Measurements from ENCODE around the gene CREBRF. TPM values are rescaled to one million over a fixed set of nuclear protein-coding genes. Genes with fewer than 3 reads are reported as not detected.

The CREBRF gene
- total and polyA plus RNA-seq, 9 of the 15 experiments (the other 6 are each of a cell fraction or from before 2014, with no cell fraction given) = 1.1 to 4.9 (median 2.9) TPM

DNA sequence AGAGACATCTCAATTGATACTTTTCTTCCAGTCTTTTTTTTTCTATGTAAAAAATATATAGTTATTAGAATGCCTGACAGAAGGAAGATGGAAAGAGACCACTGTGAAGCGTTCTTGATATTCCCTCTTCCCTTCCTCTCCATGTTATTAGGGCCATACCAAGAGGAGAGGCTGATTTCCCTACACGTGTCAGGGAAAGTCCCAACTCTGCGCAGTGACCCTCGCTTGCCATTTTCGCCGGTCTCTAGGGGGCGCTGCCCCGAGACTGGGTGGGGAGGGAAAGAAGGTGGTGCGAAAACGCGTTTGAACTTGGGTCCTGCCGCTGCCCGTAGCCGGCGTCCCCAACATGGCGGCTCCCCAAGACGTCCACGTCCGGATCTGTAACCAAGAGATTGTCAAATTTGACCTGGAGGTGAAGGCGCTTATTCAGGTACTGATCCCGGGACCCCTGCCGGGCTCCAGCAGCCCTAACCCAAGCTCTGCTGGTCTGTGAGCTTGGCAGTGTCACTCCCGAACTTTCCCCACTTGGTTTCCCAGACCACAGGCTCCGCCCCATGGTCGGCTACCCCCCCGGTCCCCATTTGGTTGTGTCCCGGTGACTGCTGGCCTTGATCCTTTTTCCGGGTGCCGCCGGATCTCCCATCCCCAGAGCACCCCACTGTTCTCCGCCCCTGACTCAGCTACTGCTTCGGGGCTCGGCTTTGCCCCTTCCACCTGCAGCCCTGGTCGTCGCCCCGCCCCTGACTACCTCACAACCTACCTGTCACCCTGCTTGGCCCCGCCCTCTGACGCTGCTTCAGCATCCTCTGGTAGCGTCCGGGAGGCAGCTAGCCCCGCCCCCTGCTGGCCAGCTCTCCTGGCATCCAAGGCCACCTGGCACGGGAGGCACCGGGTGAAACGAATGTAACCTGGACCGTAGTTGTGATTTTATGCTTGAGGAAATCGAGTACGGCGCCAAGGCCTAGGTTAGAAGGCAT is 88.3 kb downstream of the CREBRF start, which contains the start of gene BNIP1 (continued):
- TF ChIP-seq, protein P1, sequence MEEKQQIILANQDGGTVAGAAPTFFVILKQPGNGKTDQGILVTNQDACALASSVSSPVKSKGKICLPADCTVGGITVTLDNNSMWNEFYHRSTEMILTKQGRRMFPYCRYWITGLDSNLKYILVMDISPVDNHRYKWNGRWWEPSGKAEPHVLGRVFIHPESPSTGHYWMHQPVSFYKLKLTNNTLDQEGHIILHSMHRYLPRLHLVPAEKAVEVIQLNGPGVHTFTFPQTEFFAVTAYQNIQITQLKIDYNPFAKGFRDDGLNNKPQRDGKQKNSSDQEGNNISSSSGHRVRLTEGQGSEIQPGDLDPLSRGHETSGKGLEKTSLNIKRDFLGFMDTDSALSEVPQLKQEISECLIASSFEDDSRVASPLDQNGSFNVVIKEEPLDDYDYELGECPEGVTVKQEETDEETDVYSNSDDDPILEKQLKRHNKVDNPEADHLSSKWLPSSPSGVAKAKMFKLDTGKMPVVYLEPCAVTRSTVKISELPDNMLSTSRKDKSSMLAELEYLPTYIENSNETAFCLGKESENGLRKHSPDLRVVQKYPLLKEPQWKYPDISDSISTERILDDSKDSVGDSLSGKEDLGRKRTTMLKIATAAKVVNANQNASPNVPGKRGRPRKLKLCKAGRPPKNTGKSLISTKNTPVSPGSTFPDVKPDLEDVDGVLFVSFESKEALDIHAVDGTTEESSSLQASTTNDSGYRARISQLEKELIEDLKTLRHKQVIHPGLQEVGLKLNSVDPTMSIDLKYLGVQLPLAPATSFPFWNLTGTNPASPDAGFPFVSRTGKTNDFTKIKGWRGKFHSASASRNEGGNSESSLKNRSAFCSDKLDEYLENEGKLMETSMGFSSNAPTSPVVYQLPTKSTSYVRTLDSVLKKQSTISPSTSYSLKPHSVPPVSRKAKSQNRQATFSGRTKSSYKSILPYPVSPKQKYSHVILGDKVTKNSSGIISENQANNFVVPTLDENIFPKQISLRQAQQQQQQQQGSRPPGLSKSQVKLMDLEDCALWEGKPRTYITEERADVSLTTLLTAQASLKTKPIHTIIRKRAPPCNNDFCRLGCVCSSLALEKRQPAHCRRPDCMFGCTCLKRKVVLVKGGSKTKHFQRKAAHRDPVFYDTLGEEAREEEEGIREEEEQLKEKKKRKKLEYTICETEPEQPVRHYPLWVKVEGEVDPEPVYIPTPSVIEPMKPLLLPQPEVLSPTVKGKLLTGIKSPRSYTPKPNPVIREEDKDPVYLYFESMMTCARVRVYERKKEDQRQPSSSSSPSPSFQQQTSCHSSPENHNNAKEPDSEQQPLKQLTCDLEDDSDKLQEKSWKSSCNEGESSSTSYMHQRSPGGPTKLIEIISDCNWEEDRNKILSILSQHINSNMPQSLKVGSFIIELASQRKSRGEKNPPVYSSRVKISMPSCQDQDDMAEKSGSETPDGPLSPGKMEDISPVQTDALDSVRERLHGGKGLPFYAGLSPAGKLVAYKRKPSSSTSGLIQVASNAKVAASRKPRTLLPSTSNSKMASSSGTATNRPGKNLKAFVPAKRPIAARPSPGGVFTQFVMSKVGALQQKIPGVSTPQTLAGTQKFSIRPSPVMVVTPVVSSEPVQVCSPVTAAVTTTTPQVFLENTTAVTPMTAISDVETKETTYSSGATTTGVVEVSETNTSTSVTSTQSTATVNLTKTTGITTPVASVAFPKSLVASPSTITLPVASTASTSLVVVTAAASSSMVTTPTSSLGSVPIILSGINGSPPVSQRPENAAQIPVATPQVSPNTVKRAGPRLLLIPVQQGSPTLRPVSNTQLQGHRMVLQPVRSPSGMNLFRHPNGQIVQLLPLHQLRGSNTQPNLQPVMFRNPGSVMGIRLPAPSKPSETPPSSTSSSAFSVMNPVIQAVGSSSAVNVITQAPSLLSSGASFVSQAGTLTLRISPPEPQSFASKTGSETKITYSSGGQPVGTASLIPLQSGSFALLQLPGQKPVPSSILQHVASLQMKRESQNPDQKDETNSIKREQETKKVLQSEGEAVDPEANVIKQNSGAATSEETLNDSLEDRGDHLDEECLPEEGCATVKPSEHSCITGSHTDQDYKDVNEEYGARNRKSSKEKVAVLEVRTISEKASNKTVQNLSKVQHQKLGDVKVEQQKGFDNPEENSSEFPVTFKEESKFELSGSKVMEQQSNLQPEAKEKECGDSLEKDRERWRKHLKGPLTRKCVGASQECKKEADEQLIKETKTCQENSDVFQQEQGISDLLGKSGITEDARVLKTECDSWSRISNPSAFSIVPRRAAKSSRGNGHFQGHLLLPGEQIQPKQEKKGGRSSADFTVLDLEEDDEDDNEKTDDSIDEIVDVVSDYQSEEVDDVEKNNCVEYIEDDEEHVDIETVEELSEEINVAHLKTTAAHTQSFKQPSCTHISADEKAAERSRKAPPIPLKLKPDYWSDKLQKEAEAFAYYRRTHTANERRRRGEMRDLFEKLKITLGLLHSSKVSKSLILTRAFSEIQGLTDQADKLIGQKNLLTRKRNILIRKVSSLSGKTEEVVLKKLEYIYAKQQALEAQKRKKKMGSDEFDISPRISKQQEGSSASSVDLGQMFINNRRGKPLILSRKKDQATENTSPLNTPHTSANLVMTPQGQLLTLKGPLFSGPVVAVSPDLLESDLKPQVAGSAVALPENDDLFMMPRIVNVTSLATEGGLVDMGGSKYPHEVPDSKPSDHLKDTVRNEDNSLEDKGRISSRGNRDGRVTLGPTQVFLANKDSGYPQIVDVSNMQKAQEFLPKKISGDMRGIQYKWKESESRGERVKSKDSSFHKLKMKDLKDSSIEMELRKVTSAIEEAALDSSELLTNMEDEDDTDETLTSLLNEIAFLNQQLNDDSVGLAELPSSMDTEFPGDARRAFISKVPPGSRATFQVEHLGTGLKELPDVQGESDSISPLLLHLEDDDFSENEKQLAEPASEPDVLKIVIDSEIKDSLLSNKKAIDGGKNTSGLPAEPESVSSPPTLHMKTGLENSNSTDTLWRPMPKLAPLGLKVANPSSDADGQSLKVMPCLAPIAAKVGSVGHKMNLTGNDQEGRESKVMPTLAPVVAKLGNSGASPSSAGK (IDR thresholded peaks at IDR 0.05) = peak; percentile 70
- TF ChIP-seq E2F8 (IDR thresholded peaks at IDR 0.05; ENCODE audit: low read depth, partially characterized antibody) = peak; percentile 47
- TF ChIP-seq TCF3 (CRISPR knock-in tag; IDR thresholded peaks at IDR 0.05) = peak; percentile 25; the same call in 1 of the 2 replicates
- TF ChIP-seq MECOM (CRISPR knock-in tag; IDR thresholded peaks at IDR 0.05) = no peak
- TF ChIP-seq, protein P2, sequence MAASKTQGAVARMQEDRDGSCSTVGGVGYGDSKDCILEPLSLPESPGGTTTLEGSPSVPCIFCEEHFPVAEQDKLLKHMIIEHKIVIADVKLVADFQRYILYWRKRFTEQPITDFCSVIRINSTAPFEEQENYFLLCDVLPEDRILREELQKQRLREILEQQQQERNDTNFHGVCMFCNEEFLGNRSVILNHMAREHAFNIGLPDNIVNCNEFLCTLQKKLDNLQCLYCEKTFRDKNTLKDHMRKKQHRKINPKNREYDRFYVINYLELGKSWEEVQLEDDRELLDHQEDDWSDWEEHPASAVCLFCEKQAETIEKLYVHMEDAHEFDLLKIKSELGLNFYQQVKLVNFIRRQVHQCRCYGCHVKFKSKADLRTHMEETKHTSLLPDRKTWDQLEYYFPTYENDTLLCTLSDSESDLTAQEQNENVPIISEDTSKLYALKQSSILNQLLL (CRISPR knock-in tag; IDR thresholded peaks at IDR 0.05; ENCODE audit: borderline replicate concordance) = no peak
- no peak for TF ChIP-seq PRMT5 (CRISPR knock-in tag; IDR thresholded peaks at IDR 0.05)
- TF ChIP-seq NCOA1 (IDR thresholded peaks at IDR 0.05; ENCODE audit: low read depth) = peak; percentile 43; the same call in 1 of the 2 replicates
- no peak for TF ChIP-seq ZBTB8A (IDR thresholded peaks at IDR 0.05; ENCODE audit: partially characterized antibody)
- TF ChIP-seq CHD1 (IDR thresholded peaks at IDR 0.05; ENCODE audit: low read length) = no peak
